Measurements from ENCODE around the gene DZIP3. TPM values are rescaled to one million over a fixed set of nuclear protein-coding genes. Genes with fewer than 3 reads are reported as not detected.

DZIP3 gene
- total and polyA plus RNA-seq, 10 of the 15 experiments (the other 5 are each of a cell fraction or from before 2014, with no cell fraction given), result 4.3 to 15.6 (median 9.2) TPM

DNA sequence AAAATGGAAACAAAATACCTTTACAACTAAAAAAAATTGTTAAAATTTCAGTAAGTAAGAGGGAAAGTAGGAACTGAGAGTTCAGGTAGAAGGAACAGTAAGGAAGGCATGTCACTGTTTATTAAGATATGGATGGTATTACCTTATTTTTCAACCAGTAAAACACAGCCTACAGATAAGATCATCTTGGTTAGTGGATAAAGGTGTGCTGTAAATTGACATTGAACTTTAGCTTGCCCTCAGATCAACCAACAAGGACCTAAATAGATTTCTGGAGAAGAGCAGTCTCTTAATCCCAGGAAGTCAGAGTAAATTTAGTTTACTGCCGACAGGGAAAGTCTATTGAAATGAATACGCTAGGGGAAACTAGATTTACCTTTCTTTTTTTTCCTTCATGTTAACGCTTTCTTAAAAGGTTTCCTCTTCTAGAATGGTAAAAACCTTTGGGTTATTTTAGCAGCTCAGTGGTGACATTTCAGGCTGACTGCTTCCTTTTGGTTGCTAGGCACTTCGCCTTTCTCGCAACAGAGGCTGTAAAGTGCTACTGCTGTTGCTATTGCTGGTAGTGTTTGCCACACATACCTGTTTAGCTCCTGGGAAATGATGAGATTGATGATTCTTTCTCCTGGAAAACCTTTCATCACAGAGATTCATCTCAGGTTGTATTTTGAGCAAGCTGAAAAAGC is 12.9 kb downstream of the DZIP3 start (continued):
- TF ChIP-seq E4F1 (IDR thresholded peaks at IDR 0.05; ENCODE audit: borderline replicate concordance, partially characterized antibody) (no peak), SP1 (IDR thresholded peaks at IDR 0.05; ENCODE audit: low read depth, low read length) (no peak), MTA2 (IDR thresholded peaks at IDR 0.05; ENCODE audit: low read depth) (no peak), STAT3 (IDR thresholded peaks at IDR 0.05; ENCODE audit: low read depth, low read length) (no peak), STAT1 (conservative IDR thresholded peaks at IDR 0.05) (no peak), CHD4 (IDR thresholded peaks at IDR 0.05) (no peak), SIN3A (IDR thresholded peaks at IDR 0.05; ENCODE audit: low read depth, low read length) (no peak)

DNA sequence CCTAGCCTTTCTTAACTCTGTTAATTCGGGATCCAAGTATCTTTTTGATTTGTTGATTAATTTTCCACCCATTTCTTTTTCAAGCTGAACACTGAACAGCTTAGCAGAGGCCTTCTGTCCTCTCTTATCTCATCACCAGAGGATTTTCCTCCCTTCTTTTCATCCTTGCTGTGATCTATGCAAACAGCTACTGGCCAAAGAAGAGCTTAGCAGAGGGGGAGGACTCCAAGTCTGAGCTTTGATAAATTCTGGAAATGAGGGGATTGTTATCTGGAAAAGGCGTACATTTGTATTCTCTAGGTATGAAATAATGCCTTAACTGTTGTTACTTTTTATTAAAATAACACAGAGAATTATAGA is 13.4 kb downstream of the DZIP3 start:
- H3K4me3 ChIP-seq, result peak overlapping the region; percentile 10; the same call in 1 of the 2 replicates
- no TSS peak for BruUV-seq (replicated peaks)
- ChIA-PET RAD21 (ENCODE audit: unreplicated experiment) (interaction anchor here (0.6 to 5.3 kb wide), 2 partner anchors 13 to 676 kb away, joined by 3 to 24 read pairs; partner anchors contain the start of genes CIP2A and DZIP3), POLR2A (interaction anchor here (0.5 to 2.0 kb wide), 2 partner anchors 13 to 22 kb away, joined by 3 to 18 read pairs; partner anchors contain the start of genes CIP2A and DZIP3), SMC1A (ENCODE audit: uncharacterized antibody, unreplicated experiment) (interaction anchor here (0.9 to 3.9 kb wide), 10 partner anchors 9 to 71 kb away, joined by 3 to 30 read pairs (median 4); partner anchors contain the start of genes CIP2A and DZIP3), CTCF (interaction anchor here (1.2 to 7.5 kb wide), 3 partner anchors 13 to 126 kb away, joined by 3 to 47 read pairs (median 5); partner anchors contain the start of genes CIP2A and DZIP3)
- ATAC-seq, result no peak
- no peaks in the 10 kb centered on the region for H3K27me3 ChIP-seq (replicated peaks in 1 of 2; ENCODE audit: control insufficient read depth in 2 of 2, insufficient read depth in 2 of 2, low read length in 1 of 2)
- no peak overlapping the region for H3K27ac ChIP-seq (ENCODE audit: control insufficient read depth, insufficient read depth)
- peak overlapping the region; percentile 57; the same call in 1 of the 2 replicates for H3K4me2 ChIP-seq (ENCODE audit: control insufficient read depth, insufficient read depth)
- no peak for FAIRE-seq
- peaks cover 9% of the 10 kb centered on the region for H3K4me1 ChIP-seq (ENCODE audit: control insufficient read depth, insufficient read depth, low read length)
- intact Hi-C loops (cut with micrococcal nuclease; ENCODE audit: unreplicated experiment), result no loop called here
- no peaks in the 10 kb centered on the region for H3K79me2 ChIP-seq (ENCODE audit: control insufficient read depth, insufficient read depth, low read length)
- 100% methylated on average over 2 of the region's 2 CpGs for WGBS (ENCODE audit: insufficient coverage, insufficient replicate concordance, low lambda C conversion rate, missing lambda C conversion rate)
- no peak for TF ChIP-seq SP1 (IDR thresholded peaks at IDR 0.05; ENCODE audit: low read depth, low read length)
- H2AFZ ChIP-seq (ENCODE audit: control insufficient read depth, low read depth, low read length), result peak overlapping the region; percentile 43
- H3K9ac ChIP-seq (ENCODE audit: control insufficient read depth, insufficient read depth, low read length), result no peak overlapping the region
- in situ Hi-C loops (cut with MboI), result no loop called here
- no peaks in the 10 kb centered on the region; the same call in 1 of the 2 replicates for H4K20me1 ChIP-seq (ENCODE audit: control insufficient read depth, insufficient read depth)
- peaks cover 3% of the 10 kb centered on the region for H3K9me3 ChIP-seq (replicated peaks; ENCODE audit: control insufficient read depth, insufficient read depth, low read length)
- no peak for DNase-seq (ENCODE audit: low read depth, low spot score)
- H3K36me3 ChIP-seq (ENCODE audit: control insufficient read depth in 2 of 2, insufficient read depth in 2 of 2, low read length in 1 of 2), result no peaks in the 10 kb centered on the region
